Gastroesophageal sphincter (tissue), 4 donors: ENCODE results near the gene ALDH1A1. TPM values are rescaled to one million over a fixed set of nuclear protein-coding genes. Genes with fewer than 3 reads are reported as not detected.
A peak's percentile ranks its signal among the peaks of the same experiment; 100 is the strongest.
"Not testable (repeated sequence)": the region's sequence is repeated elsewhere in the genome, so short reads cannot be mapped to it uniquely, and the experiment has no call there.

Source experiments
- ATAC-seq: fragments of 150-250 bp; one replicate; pipeline ENCODE4 v1.9.1; 2016; ENCODE audit warnings: mild to moderate bottlenecking, moderate library complexity
- H3K27ac ChIP-seq, 4 donors: fragments of 200-600 bp; sonication (generic) in 3 of 4; 1 replicate in 3 of 4; 2 replicates in 1 of 4; pipeline ENCODE4 v1.5.1; 2016 to 2019
- H3K27me3 ChIP-seq: fragments of 200-600 bp; sonication (generic); one replicate; pipeline ENCODE4 v1.5.1; 2019
- H3K36me3 ChIP-seq, 2 donors: fragments of 200-600 bp; sonication (generic); one replicate each; pipeline ENCODE4 v1.5.1; 2019; ENCODE audit warnings: control low read depth in 1 of 2
- H3K4me1 ChIP-seq, 3 donors: fragments of 200-600 bp; sonication (generic); 1 replicate in 2 of 3; 2 replicates in 1 of 3; pipeline ENCODE4 v1.5.1; 2016 to 2019; ENCODE audit warnings: control low read depth in 2 of 3
- H3K4me3 ChIP-seq, 2 donors: fragments of 200-600 bp; sonication (generic); one replicate each; pipeline ENCODE4 v1.5.1; 2019; ENCODE audit warnings: mild to moderate bottlenecking in 1 of 2, moderate library complexity in 1 of 2
- H3K9me3 ChIP-seq, 3 donors: fragments of 200-600 bp; sonication (generic); one replicate each; pipeline ENCODE4 v1.5.1; 2017 to 2019; ENCODE audit warnings: control low read depth in 2 of 3
- CTCF ChIP-seq, 4 experiments: fragments of 200-600 bp in 2 of 4; fragments of 450-650 bp in 2 of 4; sonication (generic) in 1 of 4; IDR thresholded peaks; one replicate each; pipeline ENCODE4 v1.5.1; 2017 to 2019; ENCODE audit warnings: antibody characterized with exemption in 4 of 4, mild to moderate bottlenecking in 2 of 4, moderate library complexity in 2 of 4
- EP300 ChIP-seq: sonication (generic); formaldehyde crosslinking; IDR thresholded peaks from one replicate; pipeline ENCODE4 v1.6.1; 2017; ENCODE audit warnings: antibody characterized with exemption, mild to moderate bottlenecking
- POLR2A ChIP-seq, 2 donors: fragments of 450-650 bp; IDR thresholded peaks; one replicate each; pipeline ENCODE4 v1.6.1; 2017; ENCODE audit warnings: antibody characterized with exemption in 2 of 2, mild to moderate bottlenecking in 2 of 2, moderate library complexity in 1 of 2
- POLR2AphosphoS5 ChIP-seq: sonication (generic); formaldehyde crosslinking; IDR thresholded peaks from one replicate; pipeline ENCODE4 v1.6.1; 2017; ENCODE audit warnings: antibody characterized with exemption
- WGBS, 2 donors: methylation state at CpG; one replicate each; pipeline ENCODE4 v1.1.5; 2018; ENCODE audit warnings: low coverage in 1 of 2; 5-methylcytosine and 5-hydroxymethylcytosine counted together
- total RNA-seq, 4 donors: library from RNA; depleted of rRNA; stranded (reverse); fragments of >200 nt; gene quantifications; one replicate each; pipeline ENCODE4 v1.1.0, GENCODE V29; 2016

Gene ALDH1A1
- total RNA-seq, 4 donors from 2014 or later, result 49.2 to 118 (median 83.9) TPM

DNA sequence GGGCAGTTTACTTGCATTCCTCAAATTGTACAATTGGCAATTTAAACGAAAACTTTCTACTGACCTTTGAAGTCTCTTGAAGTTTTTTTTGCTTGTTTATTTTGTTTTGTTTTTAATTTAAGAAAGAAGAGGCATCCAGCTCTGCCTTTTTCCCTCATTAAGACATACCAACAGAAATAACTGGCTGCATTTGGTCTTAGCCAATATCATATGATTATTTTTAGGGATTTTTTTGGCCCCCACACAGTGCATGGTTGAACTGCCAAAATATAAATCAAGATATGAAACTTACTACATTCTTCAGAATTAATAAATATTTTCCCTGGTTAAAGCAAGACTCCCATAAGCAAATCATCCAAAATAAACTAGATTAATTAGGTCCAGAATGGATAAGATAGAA, 79.4 kb downstream of the ALDH1A1 start:
- Histone ChIP-seq H3K27me3 (no peaks in the 10 kb centered on the region), H3K4me3 (no peak overlapping the region), H3K9me3 (no peaks in the 10 kb centered on the region), H3K36me3 (no peaks in the 10 kb centered on the region), H3K4me1 (peaks cover 5 to 23% (median 5%) of the 10 kb centered on the region in 3 donors), H3K27ac (no peak overlapping the region)
- no peak for ATAC-seq
- WGBS, 2 donors, result 14 to 38% methylated on average over 1 of the region's 1 CpG
- no peak for TF ChIP-seq POLR2A (IDR thresholded peaks at IDR 0.05)

- ATAC-seq, result no peak
- no peaks in the 10 kb centered on the region for H3K27me3 ChIP-seq
- WGBS, 2 donors, result 20 to 74% methylated on average over 1 to 2 of the region's 2 CpGs
- H3K27ac ChIP-seq, result no peak overlapping the region
- H3K9me3 ChIP-seq, result no peaks in the 10 kb centered on the region
- no peak for TF ChIP-seq EP300
- TF ChIP-seq POLR2AphosphoS5, result no peak
- no peak overlapping the region for H3K4me3 ChIP-seq
- H3K4me1 ChIP-seq, result peaks cover 5 to 23% (median 5%) of the 10 kb centered on the region in 3 donors
- H3K36me3 ChIP-seq, result no peaks in the 10 kb centered on the region
These were observed 80.1 kb downstream of the ALDH1A1 start for GRCh38 chr9:72872718-72873117.

GRCh38 chr9:72871685-72872084, 81.2 kb downstream of the ALDH1A1 start:
- 17 to 18% methylated on average over 3 of the region's 3 CpGs for WGBS, 2 donors
- peak; percentile 25 for ATAC-seq
- TF ChIP-seq CTCF (IDR thresholded peaks at IDR 0.05) (peak; percentile 14 to 71 (median 44)), POLR2A (IDR thresholded peaks at IDR 0.05) (no peak)
- Histone ChIP-seq H3K4me1 (peaks cover 5 to 23% (median 5%) of the 10 kb centered on the region in 3 donors), H3K4me3 (no peak overlapping the region), H3K9me3 (no peaks in the 10 kb centered on the region), H3K27me3 (no peaks in the 10 kb centered on the region), H3K27ac (peak overlapping the region in 2 of 4 donors; percentile 14 to 17), H3K36me3 (no peaks in the 10 kb centered on the region)

DNA sequence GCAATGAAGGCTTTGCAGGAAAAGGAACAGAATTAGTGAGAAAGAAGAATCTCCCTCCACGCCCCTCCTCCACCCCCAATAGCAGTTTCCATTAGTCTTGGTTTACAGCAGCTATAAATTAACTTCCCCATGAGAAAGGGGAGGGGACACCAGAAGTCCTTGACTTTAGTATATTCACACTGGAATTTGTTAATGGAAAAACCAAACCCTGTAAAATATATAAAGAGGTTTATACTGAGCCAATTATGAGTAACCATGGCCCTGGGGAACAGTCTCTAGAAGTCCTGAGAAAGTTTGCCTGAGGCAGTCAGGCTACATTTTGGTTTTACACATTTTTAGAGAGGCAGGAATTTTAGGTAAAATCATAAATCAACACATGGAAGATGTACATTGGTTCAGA, 88.5 kb downstream of the ALDH1A1 start:
- no peaks in the 10 kb centered on the region for H3K9me3 ChIP-seq
- 70 to 100% methylated on average over 1 of the region's 1 CpG for WGBS, 2 donors
- ATAC-seq, result no peak
- no peak overlapping the region for H3K27ac ChIP-seq
- no peaks in the 10 kb centered on the region for H3K36me3 ChIP-seq
- no peak overlapping the region for H3K4me3 ChIP-seq
- H3K27me3 ChIP-seq, result no peaks in the 10 kb centered on the region
- no peak for TF ChIP-seq EP300
- no peaks in the 10 kb centered on the region for H3K4me1 ChIP-seq

DNA sequence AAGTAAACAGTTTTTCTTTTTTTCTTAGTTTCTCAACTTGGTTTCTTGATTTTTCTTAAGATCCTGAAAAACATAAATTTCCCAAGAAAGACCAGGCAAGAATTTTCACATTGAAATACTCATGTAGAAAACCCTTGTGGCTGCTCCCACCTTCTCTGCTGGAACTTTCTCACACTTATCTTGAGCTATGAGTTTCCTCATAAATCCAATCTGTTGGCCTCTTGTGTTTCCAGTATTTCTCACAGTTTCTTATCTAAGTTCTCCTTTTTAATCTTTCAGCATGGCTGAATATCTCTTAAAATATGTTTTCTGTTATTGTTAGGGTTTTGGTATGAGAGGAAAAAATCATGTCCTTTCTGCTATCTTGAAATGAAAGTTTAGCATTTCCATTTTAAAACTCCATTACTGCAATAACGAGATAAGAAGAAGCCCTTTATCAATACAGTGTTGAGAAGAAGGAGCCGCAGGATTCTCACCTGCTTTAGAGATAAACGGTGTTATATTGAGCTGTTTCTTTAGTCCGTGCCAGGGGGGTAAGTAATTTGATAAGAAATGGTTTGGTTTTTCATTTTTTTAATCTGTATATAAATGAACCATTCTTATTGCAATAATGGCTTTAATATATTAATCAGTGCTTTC, 89.3 kb downstream of the ALDH1A1 start:
- TF ChIP-seq POLR2AphosphoS5, result no peak
- TF ChIP-seq CTCF (IDR thresholded peaks at IDR 0.05), result no peak
- no peak for TF ChIP-seq POLR2A (IDR thresholded peaks at IDR 0.05)
- no peak for TF ChIP-seq EP300
- ATAC-seq, result no peak
- no peaks in the 10 kb centered on the region for H3K36me3 ChIP-seq
- H3K4me3 ChIP-seq, result no peak overlapping the region
- H3K4me1 ChIP-seq, result peaks cover 0 to 2% (median 0%) of the 10 kb centered on the region in 3 donors
- no peak overlapping the region for H3K27ac ChIP-seq
- no peaks in the 10 kb centered on the region for H3K27me3 ChIP-seq
- no peaks in the 10 kb centered on the region for H3K9me3 ChIP-seq
- WGBS, 2 donors, result 44 to 62% methylated on average over 4 of the region's 4 CpGs

DNA sequence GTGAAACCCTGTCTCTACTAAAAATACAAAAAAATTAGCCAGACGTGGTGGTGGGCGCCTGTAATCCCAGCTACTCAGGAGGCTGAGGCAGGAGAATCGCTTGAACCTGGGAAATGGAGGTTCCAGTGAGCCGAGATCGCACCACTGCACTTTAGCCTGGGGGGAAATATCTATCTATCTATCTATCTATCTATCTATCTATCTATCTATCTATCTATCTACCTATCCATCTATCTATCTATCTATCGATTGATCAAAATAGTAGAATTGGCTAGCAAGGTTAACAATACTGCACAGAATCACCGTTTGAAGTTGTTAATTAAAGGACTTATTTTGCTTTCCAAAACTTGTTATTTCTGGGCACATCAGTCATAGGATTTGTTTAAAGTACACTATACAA, 90.1 kb downstream of the ALDH1A1 start:
- not testable (repeated sequence) for H3K27ac ChIP-seq

DNA sequence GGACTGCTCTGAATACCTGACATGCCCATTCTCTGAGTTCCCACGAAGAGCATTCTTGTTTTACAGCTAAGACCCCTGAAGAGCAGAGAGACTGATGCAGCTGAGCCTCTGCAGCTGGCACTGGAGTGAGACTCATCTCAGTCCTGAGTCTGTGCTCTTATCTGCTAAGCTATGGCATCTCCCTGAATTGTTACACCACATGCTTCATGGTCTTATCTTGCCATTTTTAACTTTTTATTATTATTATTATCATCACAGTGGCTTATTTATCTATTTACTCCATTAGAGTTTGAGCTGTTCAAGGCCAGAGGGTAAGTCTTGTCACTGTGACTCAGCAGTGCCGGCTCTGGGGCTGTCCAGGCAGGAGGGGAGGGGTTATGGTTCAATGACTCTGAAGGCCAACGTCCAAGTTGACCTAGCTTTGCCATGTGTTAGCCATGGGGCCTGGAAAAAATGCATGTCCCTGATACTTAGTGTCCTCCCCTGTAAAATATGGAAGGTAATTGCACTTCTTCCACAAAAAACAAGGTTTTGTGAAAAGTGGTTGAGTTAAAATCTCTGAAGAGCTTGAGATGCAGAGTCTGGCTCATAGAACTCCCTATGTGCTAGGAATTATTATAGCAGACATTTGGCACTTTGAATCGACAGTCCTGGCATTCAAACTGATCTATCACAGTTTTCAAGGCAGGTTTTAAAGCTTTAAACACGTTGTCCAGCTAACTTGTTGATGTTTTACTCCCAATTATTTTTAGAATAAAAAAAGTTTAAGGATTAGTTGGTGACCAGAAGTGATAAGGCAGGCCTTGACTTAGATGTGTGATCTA, 94.6 kb downstream of the ALDH1A1 start:
- no peak for TF ChIP-seq POLR2AphosphoS5
- no peak for TF ChIP-seq EP300
- TF ChIP-seq CTCF (IDR thresholded peaks at IDR 0.05), result no peak
- no peak for TF ChIP-seq POLR2A (IDR thresholded peaks at IDR 0.05)
- Histone ChIP-seq H3K36me3 (no peaks in the 10 kb centered on the region), H3K4me1 (peaks cover 2 to 19% (median 4%) of the 10 kb centered on the region in 3 donors), H3K4me3 (no peak overlapping the region), H3K9me3 (no peaks in the 10 kb centered on the region), H3K27ac (peak overlapping the region in 1 of 4 donors; percentile 7), H3K27me3 (no peaks in the 10 kb centered on the region)
- 36 to 56% methylated on average over 3 to 4 of the region's 5 CpGs for WGBS, 2 donors
- no peak for ATAC-seq

More for the DNA sequence above, 90.1 kb downstream of the ALDH1A1 start:
- not testable (repeated sequence) for H3K4me3 ChIP-seq, H3K36me3 ChIP-seq, H3K9me3 ChIP-seq, H3K4me1 ChIP-seq, ATAC-seq, H3K27me3 ChIP-seq
- 80 to 88% methylated on average over 4 to 7 of the region's 7 CpGs for WGBS, 2 donors
